Heart right ventricle (tissue), 16 donors: ENCODE measurements around the gene SND1. TPM values are rescaled to one million over a fixed set of nuclear protein-coding genes. Genes with fewer than 3 reads are reported as not detected.

Source experiments
- ATAC-seq, 8 donors: fragments of 200-7000 bp; cut with Tn5 transposase; one replicate each; pipeline ENCODE4 v1.9.1; 2020; ENCODE audit warnings: mild to moderate bottlenecking in 8 of 8, moderate library complexity in 8 of 8, moderate number of reproducible peaks in 1 of 8
- DNase-seq, 2 donors: peaks; one replicate each; pipeline ENCODE4 v3.0.0-alpha.2; 2020
- H3K27ac ChIP-seq, 10 donors: fragments of 200-600 bp; sonication (generic) in 2 of 10; one replicate each; pipeline versions ENCODE4 v1.5.0 to v1.8.0; 2020 to 2022; ENCODE audit warnings: mild to moderate bottlenecking in 3 of 10
- H3K27me3 ChIP-seq, 7 donors: fragments of 200-600 bp; one replicate each; pipeline ENCODE4 v1.8.0; 2021 to 2022; ENCODE audit warnings: mild to moderate bottlenecking in 2 of 7
- H3K36me3 ChIP-seq, 9 donors: fragments of 200-600 bp; sonication (generic) in 1 of 9; one replicate each; pipeline versions ENCODE4 v1.5.0 to v1.8.0; 2020 to 2022; ENCODE audit warnings: mild to moderate bottlenecking in 2 of 9
- H3K4me1 ChIP-seq, 9 donors: fragments of 200-600 bp; sonication (generic) in 1 of 9; one replicate each; pipeline versions ENCODE4 v1.5.0 to v1.8.0; 2020 to 2022; ENCODE audit warnings: mild to moderate bottlenecking in 4 of 9
- H3K4me3 ChIP-seq, 10 donors: fragments of 200-600 bp; sonication (generic) in 2 of 10; one replicate each; pipeline versions ENCODE4 v1.5.0 to v1.8.0; 2020 to 2022; ENCODE audit warnings: mild to moderate bottlenecking in 7 of 10, moderate library complexity in 2 of 10
- H3K9me3 ChIP-seq, 11 donors: fragments of 200-600 bp in 10 of 11; sonication (generic) in 2 of 11; one replicate each; pipeline versions ENCODE4 v1.5.0 to v1.8.0; 2013 to 2022; ENCODE audit warnings: mild to moderate bottlenecking in 2 of 11, control low read depth in 1 of 11, moderate library complexity in 1 of 11
- CTCF ChIP-seq, 9 donors: fragments of 200-600 bp; sonication (generic) in 2 of 9; IDR thresholded peaks; one replicate each; pipeline versions ENCODE4 v1.5.0 to v1.8.0; 2021 to 2022; ENCODE audit warnings: antibody characterized with exemption in 9 of 9, mild to moderate bottlenecking in 5 of 9, moderate library complexity in 1 of 9
- WGBS, 2 donors: extraction: QIAGEN DNeasy Blood & Tissue Kit; methylation state at CpG; one replicate each; pipeline ENCODE4 v1.1.7; 2013; ENCODE audit warnings: inconsistent platforms in 1 of 2; 5-methylcytosine and 5-hydroxymethylcytosine counted together
- intact Hi-C, 10 donors: fragments of 100-400 bp; cut with DNase I; formaldehyde crosslinking; loops; one replicate each; pipeline versions ENCODE4 v1.11.1 to v1.14.2; 2022
- polyA plus RNA-seq, 2 donors: library from polyadenylated mRNA; stranded (reverse); fragments of 200-250 nt; gene quantifications; one replicate each; pipeline ENCODE4 v1.2.3, GENCODE V29; 2013
- total RNA-seq, 10 donors: library from RNA; stranded (reverse); fragmentation: NEBNext Ultra II Directional in 3 of 10; extraction: Animal tissue kit (Norgen Biotek cat#: 25700) in 3 of 10; gene quantifications; one replicate each; pipeline versions ENCODE4 v1.2.1 to v1.2.4, GENCODE V29; 2021 to 2023
- donor health status: Arrhythmogenic right ventricular cardiomyopathy.
- donor health status: ischemic (EF 13 %, LVEDD 7.1; RV severe dilation, severe dysfunction).
- donor health status: healthy with polysubstance abuse.
- donor health status: DM: no; HTN: yes; CAD: no.
- donor health status: DM: no; HTN: no; CAD: no.
- donor health status: ischemic (EF 25% LVEDD 6.9; RV normal size, moderate dysfunction).
- donor health status: ischemic (EF 25% LVEDD 5.7; RV mildly dilated, moderate dysfunction).
- donor health status: healthy.
- donor health status: DM: yes; HTN: yes; CAD: no.
- donor health status: Ischemic cardiomyopathy.
- donor health status: ischemic (EF 35%, LVEDD 5.7; RV mildly dilated, moderate dysfunction).
- donor health status: nonischemic (EF 11% LVEDD 7.7; RV severe dilation, severe dysfunction).
- donor health status: DM: yes; HTN: yes; CAD: no.
- donor health status: PGD.
- donor health status: ischemic (EF 29% LVEDD 5.4; RV normal size, mild dysfunction).
- donor health status: nonischemic (EF 23%, LVEDD 6.1; RV moderate dilation, normal function).

Gene SND1
- total and polyA plus RNA-seq, 12 donors = 39.9 to 107 (median 80.8) TPM

GRCh38 chr7:128100225-128100948 lies 448.4 kb downstream of the SND1 start:
- Histone ChIP-seq H3K4me1 (peaks cover 6 to 18% (median 15%) of the 10 kb centered on the region in 9 donors), H3K36me3 (peaks cover 0 to 5% (median 0%) of the 10 kb centered on the region in 9 donors), H3K27ac (no peak overlapping the region), H3K9me3 (no peaks in the 10 kb centered on the region), H3K27me3 (peaks cover 0 to 24% (median 19%) of the 10 kb centered on the region in 7 donors), H3K4me3 (no peak overlapping the region)
- intact Hi-C loops = no loop called here
- DNase-seq (no peak), ATAC-seq (no peak)
- WGBS, 2 donors = 92 to 96% methylated on average over 3 of the region's 3 CpGs
- TF ChIP-seq CTCF (IDR thresholded peaks at IDR 0.05) = no peak

DNA sequence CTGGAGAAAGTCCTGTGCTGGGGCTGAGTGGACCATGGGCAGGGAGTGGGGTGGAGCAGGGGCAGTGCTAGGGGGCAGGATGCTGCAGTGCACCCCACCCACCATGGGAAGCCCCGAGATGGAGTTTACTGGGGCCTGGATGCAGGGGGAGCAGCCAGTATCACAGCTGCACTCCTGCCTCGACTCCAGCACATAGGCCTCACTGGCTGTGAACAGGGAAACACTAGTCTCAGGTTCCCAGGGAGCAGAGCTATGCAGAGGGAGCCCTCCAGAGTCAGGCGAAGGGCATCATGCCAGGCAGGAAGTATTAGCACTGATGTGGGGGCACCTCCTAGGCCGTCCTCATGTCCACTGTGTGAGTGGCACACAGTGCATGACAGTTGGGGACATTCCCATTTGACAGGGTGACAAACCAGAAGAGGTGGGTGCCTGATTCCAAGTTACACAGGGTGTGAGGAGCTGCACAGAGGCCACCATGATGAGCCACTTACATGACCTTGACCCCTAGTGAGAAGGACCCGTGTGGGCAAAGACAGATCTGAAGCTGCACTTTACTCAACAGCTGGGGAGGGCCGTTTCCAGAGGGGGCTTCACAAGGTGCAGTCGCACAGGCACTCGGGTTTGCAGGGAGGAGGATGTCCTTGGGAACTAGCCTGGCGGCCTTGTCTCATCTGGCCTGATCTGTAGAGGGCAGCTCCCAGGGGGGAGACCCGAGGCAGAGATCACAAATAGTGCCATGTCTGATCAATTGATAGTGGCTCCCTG lies 449.1 kb downstream of the SND1 start:
- H3K4me3 ChIP-seq = no peak overlapping the region
- peaks cover 6 to 18% (median 15%) of the 10 kb centered on the region in 9 donors for H3K4me1 ChIP-seq
- no peak overlapping the region for H3K27ac ChIP-seq
- peaks cover 0 to 31% (median 20%) of the 10 kb centered on the region in 7 donors for H3K27me3 ChIP-seq
- 60 to 62% methylated on average over 10 of the region's 10 CpGs for WGBS, 2 donors
- H3K9me3 ChIP-seq = no peaks in the 10 kb centered on the region
- H3K36me3 ChIP-seq = peaks cover 0 to 4% (median 0%) of the 10 kb centered on the region in 9 donors
- TF ChIP-seq CTCF (IDR thresholded peaks at IDR 0.05) = no peak
- ATAC-seq (no peak), DNase-seq (no peak)
- intact Hi-C loops = no loop called here

DNA sequence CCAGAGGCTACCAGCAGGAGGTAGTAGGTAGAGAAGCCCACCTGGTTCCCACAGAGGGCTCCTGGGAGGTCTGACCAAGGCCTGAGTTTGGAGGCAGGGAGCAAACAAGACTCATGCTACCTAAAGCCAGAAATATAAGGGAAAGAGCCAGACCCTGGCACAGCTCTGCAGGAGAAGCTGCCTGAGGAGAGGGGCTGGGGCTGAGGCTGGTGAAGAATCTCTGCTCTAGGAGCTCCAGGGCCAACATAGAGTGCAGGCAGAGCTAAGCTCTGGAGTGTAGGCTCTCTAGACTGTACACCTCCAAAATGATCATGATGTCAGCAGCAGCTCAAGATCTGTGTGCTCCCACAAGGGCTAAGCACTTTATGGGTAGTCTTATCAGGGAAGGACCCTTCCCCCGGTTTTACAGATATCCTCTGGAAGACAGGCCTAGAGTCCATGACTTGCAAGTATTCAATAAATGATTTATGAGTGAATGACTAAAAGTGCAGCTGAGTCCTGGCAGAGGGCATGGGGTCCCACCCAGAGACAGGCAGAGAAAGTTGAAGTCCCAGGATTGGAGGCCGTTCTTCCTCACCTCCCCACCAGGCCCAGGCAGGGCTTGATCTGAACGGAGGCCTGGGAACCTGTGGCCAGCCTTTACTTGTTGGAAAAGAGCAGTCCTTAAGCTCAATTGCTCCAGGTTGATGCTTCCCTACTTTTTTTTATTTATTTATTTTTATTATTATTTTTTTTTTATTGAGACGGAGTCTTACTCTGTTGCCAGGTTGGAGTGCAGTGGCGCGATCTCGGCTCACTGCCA lies 450.7 kb downstream of the SND1 start:
- no peak for DNase-seq
- Histone ChIP-seq H3K36me3 (peaks cover 0 to under 1% (median 0%) of the 10 kb centered on the region in 9 donors), H3K27me3 (peaks cover 0 to 34% (median 20%) of the 10 kb centered on the region in 7 donors), H3K27ac (no peak overlapping the region), H3K9me3 (no peaks in the 10 kb centered on the region), H3K4me1 (peaks cover 6 to 18% (median 15%) of the 10 kb centered on the region in 9 donors), H3K4me3 (peak overlapping the region in 2 of 10 donors; percentile 36 to 49)
- intact Hi-C loops = no loop called here
- no peak for TF ChIP-seq CTCF (IDR thresholded peaks at IDR 0.05)
- 83 to 87% methylated on average over 7 of the region's 7 CpGs for WGBS, 2 donors
- no peak for ATAC-seq
